Muscle layer of colon (tissue), 2 donors: ENCODE data around the gene REEP2.
A peak's percentile ranks its signal among the peaks of the same experiment; 100 is the strongest.
"Not testable (repeated sequence)": the region's sequence is repeated elsewhere in the genome, so short reads cannot be mapped to it uniquely, and the experiment has no call there.

Source experiments
- H3K27ac ChIP-seq: one replicate; pipeline ENCODE4 v1.7.0; 2013; ENCODE audit warnings: low read depth, mild to moderate bottlenecking, low read length, moderate library complexity
- H3K27me3 ChIP-seq, 2 donors: one replicate each; pipeline ENCODE4 v1.7.0; 2013; ENCODE audit warnings: low read length in 2 of 2, mild to moderate bottlenecking in 2 of 2; ENCODE audit not compliant: insufficient read depth in 2 of 2, control insufficient read depth in 1 of 2
- H3K36me3 ChIP-seq: one replicate; pipeline ENCODE4 v1.7.0; 2013; ENCODE audit warnings: mild to moderate bottlenecking, low read length; ENCODE audit not compliant: insufficient read depth
- H3K4me1 ChIP-seq: one replicate; pipeline ENCODE4 v1.7.0; 2013; ENCODE audit warnings: mild to moderate bottlenecking, low read length; ENCODE audit not compliant: insufficient read depth
- H3K4me3 ChIP-seq, 2 donors: one replicate each; pipeline ENCODE4 v1.7.0; 2013; ENCODE audit warnings: low read length in 2 of 2, low read depth in 1 of 2, mild to moderate bottlenecking in 1 of 2, moderate library complexity in 1 of 2
- H3K9ac ChIP-seq: one replicate; pipeline ENCODE4 v1.7.0; 2013; ENCODE audit warnings: low read length
- H3K9me3 ChIP-seq: one replicate; pipeline ENCODE4 v1.7.0; 2013; ENCODE audit warnings: mild to moderate bottlenecking, low read length
- donor health status: abdominal sarcoma.
- donor health status: Adenocarcinoma of cecum.

Gene REEP2

DNA sequence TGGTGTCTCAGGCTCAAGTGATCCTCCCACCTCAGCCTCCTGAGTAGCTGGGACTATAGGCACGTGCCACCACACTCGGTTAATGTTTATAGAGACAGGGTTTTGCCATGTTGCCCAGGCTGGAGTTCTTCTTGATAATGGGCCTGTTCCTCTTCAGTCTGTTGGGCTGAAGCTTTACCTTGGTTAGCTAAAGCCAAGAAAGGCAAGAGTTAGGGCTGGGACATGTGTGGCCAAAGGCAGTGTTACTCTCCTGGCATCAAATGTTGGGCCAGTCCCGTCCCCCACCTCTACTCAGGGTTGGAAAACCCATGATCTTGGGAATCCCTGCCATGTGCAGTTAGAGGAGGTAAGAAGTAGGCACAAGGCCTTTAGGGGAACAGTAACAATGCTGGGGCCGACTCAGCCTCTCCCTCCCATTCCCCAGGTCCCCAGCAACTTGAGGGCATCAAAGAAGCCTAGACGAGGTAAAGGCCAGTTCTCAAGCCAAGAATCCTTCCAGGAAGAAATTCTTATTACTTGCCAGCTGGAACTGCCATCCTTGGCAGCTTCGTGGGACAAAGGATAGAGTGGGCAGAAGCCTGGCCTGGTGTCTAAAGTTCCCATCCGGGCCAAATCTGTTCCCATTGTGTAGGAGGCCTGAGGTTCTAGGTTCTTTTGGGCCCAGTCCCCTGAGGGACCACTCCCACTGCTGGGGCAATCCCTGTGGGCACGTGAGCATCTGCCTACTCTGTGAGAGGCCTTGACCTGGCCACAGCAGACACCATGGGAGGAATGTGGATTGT is 30.9 kb downstream of the REEP2 start:
- H3K4me1 ChIP-seq: no peaks in the 10 kb centered on the region
- H3K9me3 ChIP-seq: no peaks in the 10 kb centered on the region
- H3K36me3 ChIP-seq: no peaks in the 10 kb centered on the region
- H3K9ac ChIP-seq: no peak overlapping the region
- no peak overlapping the region for H3K27ac ChIP-seq
- H3K4me3 ChIP-seq: no peak overlapping the region
- no peaks in the 10 kb centered on the region for H3K27me3 ChIP-seq

DNA sequence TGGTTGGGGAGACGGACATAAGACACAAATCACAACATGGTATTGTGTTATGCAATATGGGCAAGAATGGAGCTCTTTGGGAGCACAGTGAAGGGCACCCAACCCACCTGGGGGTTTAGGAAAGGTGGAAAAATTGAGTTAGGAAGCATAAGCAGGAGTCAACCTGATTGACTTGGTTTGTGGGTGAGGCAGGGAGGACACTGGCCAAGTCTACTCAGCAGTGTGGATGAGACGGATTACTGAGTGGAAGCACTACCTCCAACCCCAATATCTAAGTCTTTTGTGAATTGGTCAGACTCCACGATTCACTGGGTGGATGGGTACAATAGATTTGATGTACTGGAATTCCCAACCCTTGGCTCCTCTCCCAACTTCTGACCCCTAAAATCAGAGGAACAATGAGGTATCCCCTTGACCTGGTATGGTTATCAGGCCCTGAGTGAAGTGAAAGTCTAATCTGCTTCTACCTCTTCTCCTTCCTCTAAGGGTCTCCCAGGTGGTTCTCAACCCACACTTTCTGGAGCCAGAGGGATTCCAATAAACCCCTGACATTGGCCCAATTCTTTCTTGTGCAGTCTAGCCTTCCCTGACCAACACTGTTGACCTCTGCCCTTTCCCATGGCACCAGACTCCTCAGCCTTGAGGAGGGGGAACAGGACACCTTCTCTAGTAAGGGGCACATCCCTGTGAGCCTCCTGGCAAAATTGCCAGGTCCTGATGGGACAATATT is 31.6 kb downstream of the REEP2 start:
- Histone ChIP-seq H3K4me3 (no peak overlapping the region), H3K9me3 (no peaks in the 10 kb centered on the region), H3K9ac (no peak overlapping the region), H3K4me1 (no peaks in the 10 kb centered on the region), H3K27ac (no peak overlapping the region), H3K36me3 (no peaks in the 10 kb centered on the region), H3K27me3 (no peaks in the 10 kb centered on the region)

DNA sequence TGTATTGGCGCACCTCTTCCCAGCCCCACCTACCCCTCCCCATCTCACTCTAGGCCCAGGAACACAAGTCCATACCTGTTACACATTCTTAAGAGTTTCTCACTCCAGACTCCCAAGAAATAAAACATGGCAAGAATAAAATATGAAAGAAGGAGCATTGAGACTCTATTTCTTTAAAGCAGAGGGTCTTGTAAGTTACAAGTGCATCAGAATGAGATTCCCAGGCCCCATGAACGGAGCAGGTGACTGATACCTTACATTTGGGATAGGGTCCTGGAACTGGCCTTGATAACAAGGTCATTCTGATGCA is 32.1 kb downstream of the REEP2 start:
- no peaks in the 10 kb centered on the region for H3K9me3 ChIP-seq
- H3K4me1 ChIP-seq: no peaks in the 10 kb centered on the region
- H3K27me3 ChIP-seq: no peaks in the 10 kb centered on the region
- H3K27ac ChIP-seq: no peak overlapping the region
- H3K9ac ChIP-seq: no peak overlapping the region
- no peaks in the 10 kb centered on the region for H3K36me3 ChIP-seq
- no peak overlapping the region for H3K4me3 ChIP-seq

DNA sequence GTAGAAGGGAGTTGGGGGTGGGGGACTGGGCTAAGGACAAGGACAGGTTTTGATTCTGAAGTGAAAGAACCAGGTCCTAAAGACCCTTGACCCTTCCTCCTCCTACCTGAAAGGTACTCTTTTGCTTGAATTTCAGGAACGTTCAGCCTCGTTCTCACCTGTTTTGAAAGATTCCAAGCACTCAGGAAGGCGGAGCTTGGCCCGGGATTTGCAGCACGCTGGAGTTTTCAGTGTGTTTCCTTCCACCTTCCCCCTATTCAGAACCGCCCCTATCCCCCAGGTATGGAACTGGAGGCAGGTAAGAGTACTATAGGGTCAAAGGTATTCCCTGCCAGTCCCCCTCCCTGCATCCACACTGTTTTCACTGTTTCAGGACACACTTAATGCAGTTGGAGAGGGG is 33.5 kb downstream of the REEP2 start:
- no peaks in the 10 kb centered on the region for H3K9me3 ChIP-seq
- H3K27me3 ChIP-seq: no peaks in the 10 kb centered on the region
- no peak overlapping the region for H3K27ac ChIP-seq
- H3K4me3 ChIP-seq: no peak overlapping the region
- no peak overlapping the region for H3K9ac ChIP-seq
- H3K36me3 ChIP-seq: no peaks in the 10 kb centered on the region
- H3K4me1 ChIP-seq: no peaks in the 10 kb centered on the region

DNA sequence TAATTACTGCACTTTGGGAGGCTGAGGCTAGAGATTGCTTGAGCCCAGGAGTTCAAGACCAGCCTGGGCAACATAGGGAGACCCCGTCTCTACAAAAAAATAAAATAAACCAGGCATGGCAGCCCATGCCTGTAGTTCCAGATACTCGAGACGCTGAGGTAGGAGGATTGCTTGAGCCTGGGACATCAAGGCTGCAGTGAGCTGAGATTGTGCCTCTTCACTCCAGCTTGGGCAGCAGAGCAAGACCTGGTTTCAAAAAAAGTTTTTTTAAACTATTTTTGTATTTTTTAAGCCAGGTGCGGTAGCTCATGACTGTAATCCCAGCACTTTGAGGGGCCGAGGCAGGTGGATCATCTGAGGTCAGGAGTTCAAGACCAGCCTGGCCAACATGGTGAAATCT is 34.3 kb downstream of the REEP2 start:
- H3K27ac ChIP-seq, H3K9me3 ChIP-seq, H3K9ac ChIP-seq, H3K36me3 ChIP-seq, H3K4me1 ChIP-seq, H3K27me3 ChIP-seq, H3K4me3 ChIP-seq: not testable (repeated sequence)

DNA sequence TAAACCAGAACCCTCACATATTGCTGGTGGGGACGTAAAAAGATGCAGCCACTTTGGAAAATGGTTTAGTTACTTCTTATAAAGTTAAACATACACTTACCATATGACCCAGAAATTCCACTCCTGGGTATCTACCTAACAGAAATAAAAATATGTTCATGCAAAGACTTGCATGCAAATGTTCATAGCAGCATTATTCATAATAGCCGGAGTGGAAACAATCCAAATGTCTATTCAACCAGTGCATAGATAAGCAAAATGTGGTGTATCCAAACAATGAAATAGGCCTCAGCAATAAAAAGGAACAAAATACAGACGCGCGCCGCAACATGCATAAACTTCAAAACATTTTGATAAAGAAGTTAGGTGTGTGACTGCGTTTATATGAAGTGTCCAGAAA is 38.1 kb downstream of the REEP2 start:
- H3K27ac ChIP-seq: no peak overlapping the region
- no peaks in the 10 kb centered on the region for H3K27me3 ChIP-seq
- H3K9ac ChIP-seq: no peak overlapping the region
- H3K36me3 ChIP-seq: no peaks in the 10 kb centered on the region
- no peak overlapping the region for H3K4me3 ChIP-seq
- H3K9me3 ChIP-seq: no peaks in the 10 kb centered on the region
- no peaks in the 10 kb centered on the region for H3K4me1 ChIP-seq

DNA sequence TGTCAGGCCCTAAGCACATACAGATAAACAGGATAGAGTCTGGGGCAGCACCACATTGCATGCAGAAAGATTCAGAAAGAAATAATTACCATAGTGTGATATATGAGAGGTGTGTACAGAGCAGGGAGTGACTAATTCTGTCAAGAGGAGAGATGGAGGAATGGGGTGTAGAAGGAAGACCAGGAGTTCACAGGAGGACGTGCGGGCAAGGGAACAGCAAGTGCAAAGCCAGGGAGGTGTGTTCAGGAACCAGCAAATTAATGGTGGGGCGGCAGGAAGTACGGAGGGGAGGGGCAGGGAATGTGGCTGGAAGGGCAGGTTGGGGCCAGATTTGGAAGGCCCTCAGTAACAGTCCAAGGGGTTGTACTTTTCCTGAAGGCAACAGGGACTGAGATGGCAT is 43.8 kb downstream of the REEP2 start:
- H3K9ac ChIP-seq: no peak overlapping the region
- no peaks in the 10 kb centered on the region for H3K4me1 ChIP-seq
- no peak overlapping the region for H3K4me3 ChIP-seq
- no peak overlapping the region for H3K27ac ChIP-seq
- H3K27me3 ChIP-seq: no peaks in the 10 kb centered on the region
- no peaks in the 10 kb centered on the region for H3K36me3 ChIP-seq
- no peaks in the 10 kb centered on the region for H3K9me3 ChIP-seq

DNA sequence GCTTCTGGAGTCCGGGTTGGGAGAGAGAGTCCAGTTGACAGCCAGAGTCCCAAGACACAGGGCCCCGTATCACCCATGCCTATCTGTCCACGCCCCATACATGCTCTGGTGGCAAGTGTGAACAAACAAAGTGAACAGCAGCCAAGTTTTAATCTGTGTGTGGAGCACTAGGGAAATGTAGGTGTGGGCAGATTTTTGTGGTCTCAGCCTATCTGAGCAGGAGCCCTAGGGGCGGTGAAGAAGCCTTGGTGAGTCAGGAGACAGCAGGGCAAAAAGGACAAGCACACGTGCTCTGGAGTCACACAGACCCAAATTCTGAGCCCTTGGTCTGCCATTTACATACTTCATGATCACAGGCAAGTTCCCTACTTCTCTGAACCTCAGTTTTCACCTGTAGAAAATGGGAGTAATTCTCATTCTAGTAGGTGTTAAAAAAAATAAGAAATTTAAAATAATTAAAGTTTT is 49.7 kb downstream of the REEP2 start:
- Histone ChIP-seq H3K4me3 (no peak overlapping the region), H3K27ac (no peak overlapping the region), H3K36me3 (no peaks in the 10 kb centered on the region), H3K4me1 (peaks cover 18% of the 10 kb centered on the region), H3K9me3 (no peaks in the 10 kb centered on the region), H3K9ac (no peak overlapping the region), H3K27me3 (peaks cover 0 to 14% of the 10 kb centered on the region in 2 donors)

DNA sequence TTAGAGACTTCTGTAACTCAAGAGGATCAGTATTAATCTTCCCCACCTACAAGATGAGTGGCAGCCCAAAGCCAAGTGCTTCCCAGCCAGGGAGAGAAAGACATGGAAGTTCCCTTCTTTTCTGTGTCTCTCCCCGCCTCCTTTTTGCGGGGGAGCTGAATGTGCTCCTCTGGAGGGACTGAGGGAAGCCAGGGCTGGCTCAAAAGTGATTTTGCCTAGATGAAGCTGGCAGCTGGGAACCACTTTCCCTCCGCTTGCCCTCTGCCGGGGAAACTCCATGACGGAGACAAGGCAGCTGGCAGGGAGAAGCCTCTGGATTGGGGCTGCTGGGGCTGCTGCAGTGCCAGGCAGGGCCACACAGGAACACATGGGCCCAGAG is 50.8 kb downstream of the REEP2 start:
- Histone ChIP-seq H3K27ac (no peak overlapping the region), H3K27me3 (peaks cover 0 to 14% of the 10 kb centered on the region in 2 donors), H3K9me3 (no peaks in the 10 kb centered on the region), H3K9ac (no peak overlapping the region), H3K4me3 (no peak overlapping the region), H3K36me3 (no peaks in the 10 kb centered on the region), H3K4me1 (peaks cover 18% of the 10 kb centered on the region)

DNA sequence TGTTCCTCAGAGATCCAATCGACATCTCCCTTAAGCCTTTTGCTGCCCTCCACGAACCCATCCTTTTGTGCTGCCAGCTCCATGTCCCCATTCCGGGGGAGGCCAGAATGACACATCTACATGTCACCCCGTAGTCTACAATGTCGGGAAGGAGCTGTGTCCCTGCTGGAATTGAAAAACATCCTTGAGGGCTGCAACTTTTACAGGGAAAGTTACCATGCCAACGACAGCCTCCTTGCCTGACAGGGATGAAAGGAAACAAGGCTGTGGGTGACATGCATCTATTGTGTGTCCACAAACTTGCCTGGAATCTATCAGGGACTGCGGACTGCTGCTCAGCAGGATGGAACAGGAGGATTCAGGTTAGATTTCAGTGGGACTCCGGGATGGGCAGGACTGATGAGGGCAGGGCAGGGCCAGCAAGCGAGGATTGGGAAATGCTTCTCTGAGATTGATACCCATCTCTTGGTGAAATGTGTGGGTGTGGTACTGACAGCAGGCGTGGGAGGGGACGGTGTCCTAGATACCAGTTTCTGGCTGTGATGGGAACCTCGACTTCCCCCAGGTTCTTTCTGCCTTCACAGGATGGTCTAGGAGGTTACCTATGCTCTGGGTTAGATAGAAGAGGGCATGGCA is 51.9 kb downstream of the REEP2 start:
- H3K9ac ChIP-seq: no peak overlapping the region
- peak overlapping the region in 1 of 2 donors; percentile 67 for H3K4me3 ChIP-seq
- H3K27me3 ChIP-seq: peaks cover 0 to 14% of the 10 kb centered on the region in 2 donors
- no peaks in the 10 kb centered on the region for H3K9me3 ChIP-seq
- H3K27ac ChIP-seq: no peak overlapping the region
- peaks cover 18% of the 10 kb centered on the region for H3K4me1 ChIP-seq
- no peaks in the 10 kb centered on the region for H3K36me3 ChIP-seq

DNA sequence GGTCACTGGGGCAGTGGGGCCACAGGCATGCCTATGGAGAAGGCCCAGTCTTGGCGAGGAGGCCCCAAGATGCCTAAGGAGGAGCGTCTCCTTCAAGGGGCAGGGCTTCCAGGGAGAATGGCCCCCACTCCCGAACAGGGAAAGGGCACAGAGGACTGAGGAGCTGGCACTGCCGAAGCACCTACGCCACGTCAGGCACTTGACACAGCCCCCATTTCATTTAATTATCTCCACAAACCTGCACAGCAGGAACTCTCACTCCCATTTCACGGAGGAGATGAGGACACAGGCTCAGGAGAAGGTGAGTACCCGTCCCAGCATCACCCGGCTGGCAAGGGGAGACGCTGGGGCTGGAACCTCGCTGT is 52.4 kb downstream of the REEP2 start:
- H3K4me1 ChIP-seq: peaks cover 18% of the 10 kb centered on the region
- H3K9ac ChIP-seq: no peak overlapping the region
- H3K27me3 ChIP-seq: peaks cover 0 to 14% of the 10 kb centered on the region in 2 donors
- peak overlapping the region; percentile 54 to 67 for H3K4me3 ChIP-seq
- no peaks in the 10 kb centered on the region for H3K36me3 ChIP-seq
- H3K9me3 ChIP-seq: no peaks in the 10 kb centered on the region
- H3K27ac ChIP-seq: peak overlapping the region; percentile 58
